GM23338 (cell line): ENCODE data around the gene EPSTI1.

Source experiments
- CREB1 ChIP-seq: fragments of 250-450 bp; sonication (Bioruptor Pico); IDR thresholded peaks from 2 replicates; pipeline ENCODE4 v1.5.0; 2020; ENCODE audit warnings: low read depth, mild to moderate bottlenecking, moderate library complexity
- ETS1 ChIP-seq: IDR thresholded peaks from 2 replicates; pipeline ENCODE4 v1.6.1; 2016; ENCODE audit warnings: antibody characterized with exemption
- EZH2 ChIP-seq: fragments of 200-600 bp; sonication (generic); IDR thresholded peaks from one replicate; pipeline ENCODE4 v1.8.0; 2017; ENCODE audit warnings: antibody characterized with exemption, mild to moderate bottlenecking, low read depth; ENCODE audit not compliant: unreplicated experiment
- EZH2phosphoT487 ChIP-seq: fragments of 200-600 bp; sonication (generic); IDR thresholded peaks from one replicate; pipeline ENCODE4 v1.8.1; 2018; ENCODE audit warnings: antibody characterized with exemption; ENCODE audit not compliant: unreplicated experiment
- JUNB ChIP-seq: IDR thresholded peaks from one replicate; pipeline ENCODE4 v1.6.1; 2016; ENCODE audit warnings: antibody characterized with exemption; ENCODE audit not compliant: unreplicated experiment
- POLR2AphosphoS5 ChIP-seq: IDR thresholded peaks from 2 replicates; pipeline ENCODE4 v1.6.1; 2016; ENCODE audit warnings: antibody characterized with exemption, low read depth
- REST ChIP-seq: IDR thresholded peaks from one replicate; pipeline ENCODE4 v1.6.1; 2018; ENCODE audit warnings: antibody characterized with exemption; ENCODE audit not compliant: unreplicated experiment
- STAT1 ChIP-seq: IDR thresholded peaks from one replicate; pipeline ENCODE4 v1.6.1; 2016; ENCODE audit warnings: antibody characterized with exemption; ENCODE audit not compliant: unreplicated experiment
- ZNF114 ChIP-seq: fragments of 250-450 bp; sonication (Bioruptor Pico); IDR thresholded peaks from 2 replicates; pipeline ENCODE4 v1.5.0; 2020; ENCODE audit warnings: mild to moderate bottlenecking, moderate library complexity
- TF ChIP-seq, protein P1 (sequence below), 2 experiments: fragments of 200-600 bp in 1 of 2; sonication (generic) in 1 of 2; conservative IDR thresholded peaks; 2 replicates each; pipeline versions ENCODE4 v1.5.1 to v1.6.1; 2016 to 2017; ENCODE audit warnings: antibody characterized with exemption in 2 of 2, low read depth in 2 of 2, mild to moderate bottlenecking in 2 of 2, moderate library complexity in 1 of 2
- TF ChIP-seq, protein P2 (sequence below): fragments of 250-450 bp; sonication (Bioruptor Pico); IDR thresholded peaks from 2 replicates; pipeline ENCODE4 v1.5.0; 2020; ENCODE audit warnings: mild to moderate bottlenecking, moderate library complexity

DNA sequence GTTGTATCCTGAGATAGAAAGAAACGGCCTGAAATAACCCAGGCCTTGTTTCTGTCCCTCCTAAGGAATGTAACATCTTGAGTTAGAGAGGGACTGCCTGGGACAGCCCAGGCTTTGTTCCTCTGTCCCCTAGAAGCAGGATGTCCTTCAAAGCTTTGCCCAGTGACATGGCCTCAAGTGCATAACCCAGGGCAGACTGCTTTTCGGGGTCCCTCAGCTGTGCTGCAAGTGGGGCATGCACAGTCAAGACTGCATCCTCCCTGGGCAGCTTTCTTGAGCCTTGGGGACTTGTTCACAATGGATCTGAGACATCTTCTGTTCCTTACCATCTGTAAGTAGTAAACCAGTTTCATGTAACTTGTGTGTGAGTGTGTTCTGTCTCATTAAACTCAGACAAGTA, 7.5 kb upstream of the EPSTI1 start:
- TF ChIP-seq JUNB = no peak
- TF ChIP-seq, protein P1, sequence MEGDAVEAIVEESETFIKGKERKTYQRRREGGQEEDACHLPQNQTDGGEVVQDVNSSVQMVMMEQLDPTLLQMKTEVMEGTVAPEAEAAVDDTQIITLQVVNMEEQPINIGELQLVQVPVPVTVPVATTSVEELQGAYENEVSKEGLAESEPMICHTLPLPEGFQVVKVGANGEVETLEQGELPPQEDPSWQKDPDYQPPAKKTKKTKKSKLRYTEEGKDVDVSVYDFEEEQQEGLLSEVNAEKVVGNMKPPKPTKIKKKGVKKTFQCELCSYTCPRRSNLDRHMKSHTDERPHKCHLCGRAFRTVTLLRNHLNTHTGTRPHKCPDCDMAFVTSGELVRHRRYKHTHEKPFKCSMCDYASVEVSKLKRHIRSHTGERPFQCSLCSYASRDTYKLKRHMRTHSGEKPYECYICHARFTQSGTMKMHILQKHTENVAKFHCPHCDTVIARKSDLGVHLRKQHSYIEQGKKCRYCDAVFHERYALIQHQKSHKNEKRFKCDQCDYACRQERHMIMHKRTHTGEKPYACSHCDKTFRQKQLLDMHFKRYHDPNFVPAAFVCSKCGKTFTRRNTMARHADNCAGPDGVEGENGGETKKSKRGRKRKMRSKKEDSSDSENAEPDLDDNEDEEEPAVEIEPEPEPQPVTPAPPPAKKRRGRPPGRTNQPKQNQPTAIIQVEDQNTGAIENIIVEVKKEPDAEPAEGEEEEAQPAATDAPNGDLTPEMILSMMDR (conservative IDR thresholded peaks at IDR 0.05; ENCODE audit: low read depth in 2 of 2) = no peak
- TF ChIP-seq EZH2 = no peak
- TF ChIP-seq, protein P2, sequence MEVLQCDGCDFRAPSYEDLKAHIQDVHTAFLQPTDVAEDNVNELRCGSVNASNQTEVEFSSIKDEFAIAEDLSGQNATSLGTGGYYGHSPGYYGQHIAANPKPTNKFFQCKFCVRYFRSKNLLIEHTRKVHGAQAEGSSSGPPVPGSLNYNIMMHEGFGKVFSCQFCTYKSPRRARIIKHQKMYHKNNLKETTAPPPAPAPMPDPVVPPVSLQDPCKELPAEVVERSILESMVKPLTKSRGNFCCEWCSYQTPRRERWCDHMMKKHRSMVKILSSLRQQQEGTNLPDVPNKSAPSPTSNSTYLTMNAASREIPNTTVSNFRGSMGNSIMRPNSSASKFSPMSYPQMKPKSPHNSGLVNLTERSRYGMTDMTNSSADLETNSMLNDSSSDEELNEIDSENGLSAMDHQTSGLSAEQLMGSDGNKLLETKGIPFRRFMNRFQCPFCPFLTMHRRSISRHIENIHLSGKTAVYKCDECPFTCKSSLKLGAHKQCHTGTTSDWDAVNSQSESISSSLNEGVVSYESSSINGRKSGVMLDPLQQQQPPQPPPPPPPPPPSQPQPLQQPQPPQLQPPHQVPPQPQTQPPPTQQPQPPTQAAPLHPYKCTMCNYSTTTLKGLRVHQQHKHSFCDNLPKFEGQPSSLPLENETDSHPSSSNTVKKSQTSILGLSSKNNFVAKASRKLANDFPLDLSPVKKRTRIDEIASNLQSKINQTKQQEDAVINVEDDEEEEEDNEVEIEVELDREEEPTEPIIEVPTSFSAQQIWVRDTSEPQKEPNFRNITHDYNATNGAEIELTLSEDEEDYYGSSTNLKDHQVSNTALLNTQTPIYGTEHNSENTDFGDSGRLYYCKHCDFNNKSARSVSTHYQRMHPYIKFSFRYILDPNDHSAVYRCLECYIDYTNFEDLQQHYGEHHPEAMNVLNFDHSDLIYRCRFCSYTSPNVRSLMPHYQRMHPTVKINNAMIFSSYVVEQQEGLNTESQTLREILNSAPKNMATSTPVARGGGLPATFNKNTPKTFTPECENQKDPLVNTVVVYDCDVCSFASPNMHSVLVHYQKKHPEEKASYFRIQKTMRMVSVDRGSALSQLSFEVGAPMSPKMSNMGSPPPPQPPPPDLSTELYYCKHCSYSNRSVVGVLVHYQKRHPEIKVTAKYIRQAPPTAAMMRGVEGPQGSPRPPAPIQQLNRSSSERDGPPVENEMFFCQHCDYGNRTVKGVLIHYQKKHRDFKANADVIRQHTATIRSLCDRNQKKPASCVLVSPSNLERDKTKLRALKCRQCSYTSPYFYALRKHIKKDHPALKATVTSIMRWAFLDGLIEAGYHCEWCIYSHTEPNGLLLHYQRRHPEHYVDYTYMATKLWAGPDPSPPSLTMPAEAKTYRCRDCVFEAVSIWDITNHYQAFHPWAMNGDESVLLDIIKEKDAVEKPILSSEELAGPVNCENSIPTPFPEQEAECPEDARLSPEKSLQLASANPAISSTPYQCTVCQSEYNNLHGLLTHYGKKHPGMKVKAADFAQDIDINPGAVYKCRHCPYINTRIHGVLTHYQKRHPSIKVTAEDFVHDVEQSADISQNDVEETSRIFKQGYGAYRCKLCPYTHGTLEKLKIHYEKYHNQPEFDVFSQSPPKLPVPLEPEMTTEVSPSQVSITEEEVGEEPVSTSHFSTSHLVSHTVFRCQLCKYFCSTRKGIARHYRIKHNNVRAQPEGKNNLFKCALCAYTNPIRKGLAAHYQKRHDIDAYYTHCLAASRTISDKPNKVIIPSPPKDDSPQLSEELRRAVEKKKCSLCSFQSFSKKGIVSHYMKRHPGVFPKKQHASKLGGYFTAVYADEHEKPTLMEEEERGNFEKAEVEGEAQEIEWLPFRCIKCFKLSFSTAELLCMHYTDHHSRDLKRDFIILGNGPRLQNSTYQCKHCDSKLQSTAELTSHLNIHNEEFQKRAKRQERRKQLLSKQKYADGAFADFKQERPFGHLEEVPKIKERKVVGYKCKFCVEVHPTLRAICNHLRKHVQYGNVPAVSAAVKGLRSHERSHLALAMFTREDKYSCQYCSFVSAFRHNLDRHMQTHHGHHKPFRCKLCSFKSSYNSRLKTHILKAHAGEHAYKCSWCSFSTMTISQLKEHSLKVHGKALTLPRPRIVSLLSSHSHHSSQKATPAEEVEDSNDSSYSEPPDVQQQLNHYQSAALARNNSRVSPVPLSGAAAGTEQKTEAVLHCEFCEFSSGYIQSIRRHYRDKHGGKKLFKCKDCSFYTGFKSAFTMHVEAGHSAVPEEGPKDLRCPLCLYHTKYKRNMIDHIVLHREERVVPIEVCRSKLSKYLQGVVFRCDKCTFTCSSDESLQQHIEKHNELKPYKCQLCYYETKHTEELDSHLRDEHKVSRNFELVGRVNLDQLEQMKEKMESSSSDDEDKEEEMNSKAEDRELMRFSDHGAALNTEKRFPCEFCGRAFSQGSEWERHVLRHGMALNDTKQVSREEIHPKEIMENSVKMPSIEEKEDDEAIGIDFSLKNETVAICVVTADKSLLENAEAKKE (CRISPR knock-in tag) = no peak
- no peak for TF ChIP-seq POLR2AphosphoS5
- no peak for TF ChIP-seq STAT1
- TF ChIP-seq ETS1 = no peak
- TF ChIP-seq REST = no peak
- TF ChIP-seq EZH2phosphoT487 = no peak
- no peak for TF ChIP-seq ZNF114 (CRISPR knock-in tag)
- no peak for TF ChIP-seq CREB1 (CRISPR knock-in tag)
